VCaP (cell line): ENCODE data around the gene COA4.

ENCODE experiments used
- H3K27ac ChIP-seq: fragments of 450-650 bp; 2 replicates; pipeline ENCODE4 v1.5.1; 2017
- CTCF ChIP-seq: fragments of 450-650 bp; conservative IDR thresholded peaks from 2 replicates; pipeline ENCODE4 v1.5.1; 2017; ENCODE audit warnings: mild to moderate bottlenecking, moderate library complexity

COA4 gene

GRCh38 chr11:73851046-73851764 is 25.4 kb downstream of the COA4 start:
- no peak for TF ChIP-seq CTCF

GRCh38 chr11:73839123-73839457 is 37.6 kb downstream of the COA4 start:
- H3K27ac ChIP-seq = no peak overlapping the region
- TF ChIP-seq CTCF = no peak

More at GRCh38 chr11:73851046-73851764, 25.4 kb downstream of the COA4 start:
- H3K27ac ChIP-seq = no peak overlapping the region

GRCh38 chr11:73838443-73839122 is 38.1 kb downstream of the COA4 start:
- no peak overlapping the region for H3K27ac ChIP-seq
- TF ChIP-seq CTCF = no peak

GRCh38 chr11:73833067-73833466 is 43.6 kb downstream of the COA4 start:
- no peak overlapping the region for H3K27ac ChIP-seq
- no peak for TF ChIP-seq CTCF

GRCh38 chr11:73830261-73830660 is 46.4 kb downstream of the COA4 start:
- no peak overlapping the region for H3K27ac ChIP-seq
- TF ChIP-seq CTCF = no peak
